ENCODE results near the gene RXRA.

Gene RXRA

GRCh38 chr9:134355561-134356279 lies 29.5 kb downstream of the RXRA start:
- no peaks in the 10 kb centered on the region for H3K9me3 ChIP-seq (ENCODE audit: low read length)
- no peaks in the 10 kb centered on the region for H3K27me3 ChIP-seq (ENCODE audit: insufficient read depth, low read length)
- peaks cover 9% of the 10 kb centered on the region for H3K4me1 ChIP-seq (ENCODE audit: insufficient read depth, low read length)
- H2AFZ ChIP-seq (ENCODE audit: low read depth, low read length): no peak overlapping the region
- no peak overlapping the region for H3K4me3 ChIP-seq (ENCODE audit: low read length)
- H3K36me3 ChIP-seq (ENCODE audit: insufficient read depth, low read length): no peaks in the 10 kb centered on the region

DNA sequence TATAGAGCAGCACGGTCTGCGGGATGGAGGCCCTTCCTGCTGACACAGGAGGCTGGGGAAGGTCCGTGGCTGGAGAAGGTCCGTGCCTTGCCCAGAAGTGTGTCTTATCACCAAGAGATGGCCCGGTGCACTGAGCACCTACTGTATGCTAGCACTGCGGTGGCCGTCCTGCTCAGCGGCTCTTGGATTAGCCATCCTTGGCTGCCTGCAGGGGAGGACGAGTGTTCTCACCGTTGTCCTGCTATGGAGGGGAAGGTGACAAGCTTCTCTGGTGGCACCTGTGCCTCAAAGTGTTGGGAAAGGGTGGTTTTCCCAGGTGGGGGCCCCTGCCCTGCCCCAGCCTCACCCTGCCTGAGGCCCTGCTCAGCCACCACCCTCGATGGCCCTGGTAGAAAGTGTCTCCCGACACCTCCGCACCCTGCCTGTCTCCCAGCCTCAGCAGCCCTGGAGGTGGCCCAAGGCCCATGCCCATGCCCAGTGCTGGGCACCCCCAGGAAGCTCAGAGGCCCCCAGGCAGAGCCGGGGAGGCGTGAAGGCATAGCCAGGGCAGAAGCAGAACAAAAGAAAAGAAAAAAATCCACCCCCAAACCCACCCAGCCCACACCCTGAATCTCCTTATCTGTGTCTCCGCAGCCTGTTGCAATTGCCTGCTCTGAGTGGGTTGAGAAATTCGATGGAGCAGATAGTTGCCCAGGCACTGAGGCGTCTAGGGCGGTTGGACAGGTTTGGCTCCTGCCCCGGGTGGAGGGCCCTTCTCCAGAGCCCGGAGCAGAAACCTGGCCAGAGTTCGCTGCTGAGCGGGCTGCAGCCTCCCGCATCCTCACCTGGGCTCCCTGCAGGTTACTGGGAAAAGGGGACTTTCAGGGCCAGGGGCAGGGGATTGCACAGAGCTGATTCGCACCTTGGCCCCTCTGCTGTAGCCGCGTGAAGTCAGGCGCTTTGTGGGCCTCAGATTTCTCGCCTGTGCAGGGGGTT lies 30.5 kb downstream of the RXRA start:
- H3K4me3 ChIP-seq (ENCODE audit: low read length): no peak overlapping the region
- peaks cover 5% of the 10 kb centered on the region for H3K4me1 ChIP-seq (ENCODE audit: insufficient read depth, low read length)
- no peaks in the 10 kb centered on the region for H3K9me3 ChIP-seq (ENCODE audit: low read length)
- H2AFZ ChIP-seq (ENCODE audit: low read depth, low read length): no peak overlapping the region
- H3K27me3 ChIP-seq (ENCODE audit: insufficient read depth, low read length): no peaks in the 10 kb centered on the region
- H3K36me3 ChIP-seq (ENCODE audit: insufficient read depth, low read length): no peaks in the 10 kb centered on the region

DNA sequence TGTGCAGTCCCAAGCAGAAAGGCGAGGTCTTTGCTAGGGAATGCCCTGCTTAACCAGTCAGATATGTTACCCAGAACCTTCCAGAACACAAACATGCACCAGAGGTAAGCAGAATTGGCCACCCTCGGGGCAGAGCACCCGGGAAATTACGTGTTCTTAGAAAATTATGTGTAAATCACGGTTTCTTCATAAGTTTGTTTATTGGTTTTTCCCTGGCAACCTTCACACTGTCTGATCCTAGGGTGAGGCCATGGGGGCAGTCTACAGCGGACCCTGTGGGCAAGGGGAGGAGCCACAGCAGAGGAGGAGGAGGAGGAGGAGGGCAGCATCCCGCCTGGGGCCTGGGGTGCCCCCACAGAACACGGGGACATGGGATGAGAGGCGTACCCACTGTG lies 31.4 kb downstream of the RXRA start:
- H3K36me3 ChIP-seq (ENCODE audit: insufficient read depth, low read length): no peaks in the 10 kb centered on the region
- H2AFZ ChIP-seq (ENCODE audit: low read depth, low read length): no peak overlapping the region
- no peaks in the 10 kb centered on the region for H3K9me3 ChIP-seq (ENCODE audit: low read length)
- peaks cover 5% of the 10 kb centered on the region for H3K4me1 ChIP-seq (ENCODE audit: insufficient read depth, low read length)
- no peaks in the 10 kb centered on the region for H3K27me3 ChIP-seq (ENCODE audit: insufficient read depth, low read length)
- H3K4me3 ChIP-seq (ENCODE audit: low read length): no peak overlapping the region

- peaks cover 5% of the 10 kb centered on the region for H3K4me1 ChIP-seq (ENCODE audit: insufficient read depth, low read length)
- no peaks in the 10 kb centered on the region for H3K9me3 ChIP-seq (ENCODE audit: low read length)
- no peak overlapping the region for H3K4me3 ChIP-seq (ENCODE audit: low read length)
- no peaks in the 10 kb centered on the region for H3K27me3 ChIP-seq (ENCODE audit: insufficient read depth, low read length)
- no peaks in the 10 kb centered on the region for H3K36me3 ChIP-seq (ENCODE audit: insufficient read depth, low read length)
- H2AFZ ChIP-seq (ENCODE audit: low read depth, low read length): no peak overlapping the region
These were observed 31.9 kb downstream of the RXRA start for GRCh38 chr9:134358026-134358661.

- Histone ChIP-seq H2AFZ (ENCODE audit: low read depth, low read length) (no peak overlapping the region), H3K27me3 (ENCODE audit: insufficient read depth, low read length) (no peaks in the 10 kb centered on the region), H3K9me3 (ENCODE audit: low read length) (no peaks in the 10 kb centered on the region), H3K36me3 (ENCODE audit: insufficient read depth, low read length) (no peaks in the 10 kb centered on the region), H3K4me1 (ENCODE audit: insufficient read depth, low read length) (peaks cover 5% of the 10 kb centered on the region), H3K4me3 (ENCODE audit: low read length) (no peak overlapping the region)
These were observed 32.5 kb downstream of the RXRA start for GRCh38 chr9:134358662-134359319.

DNA sequence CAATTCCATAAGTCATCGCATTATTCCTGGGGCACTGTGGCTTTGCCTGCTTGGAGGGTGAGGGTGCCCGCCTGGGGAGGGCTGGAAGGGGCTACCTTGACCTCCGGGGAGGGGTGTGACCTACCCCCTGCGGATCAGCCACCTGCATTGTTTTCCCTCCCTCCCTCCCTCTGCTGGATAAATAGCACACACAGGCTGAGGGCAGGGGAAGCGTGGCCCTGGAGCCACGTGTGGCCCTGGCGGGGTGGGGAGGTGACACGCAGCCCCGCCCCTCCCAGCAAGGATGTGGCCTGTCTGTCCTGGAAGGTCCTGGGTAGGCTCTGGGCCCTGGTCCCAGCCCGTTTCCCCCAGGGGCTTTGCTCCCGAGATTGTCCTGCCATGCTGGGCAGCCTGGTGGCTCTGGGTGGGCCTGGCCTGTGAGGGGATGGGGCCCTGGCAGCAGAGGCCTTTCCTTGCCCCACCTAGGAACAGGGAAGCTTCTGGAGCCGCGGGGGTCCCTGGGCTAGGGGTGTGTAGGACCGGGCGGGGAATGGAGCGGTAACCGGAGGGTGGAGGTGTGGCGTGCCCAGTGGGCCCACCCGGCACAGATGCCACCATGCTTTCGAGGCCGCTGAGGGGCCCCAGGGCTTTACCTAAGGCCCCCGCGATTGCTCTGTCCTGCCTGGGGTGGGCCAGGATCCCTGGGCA lies 33.4 kb downstream of the RXRA start:
- peaks cover 5% of the 10 kb centered on the region for H3K4me1 ChIP-seq (ENCODE audit: insufficient read depth, low read length)

GRCh38 chr9:134360180-134360759 lies 34.0 kb downstream of the RXRA start:
- Histone ChIP-seq H3K4me1 (ENCODE audit: insufficient read depth, low read length) (peaks cover 5% of the 10 kb centered on the region), H3K36me3 (ENCODE audit: insufficient read depth, low read length) (no peaks in the 10 kb centered on the region), H3K27me3 (ENCODE audit: insufficient read depth, low read length) (no peaks in the 10 kb centered on the region), H3K9me3 (ENCODE audit: low read length) (no peaks in the 10 kb centered on the region), H2AFZ (ENCODE audit: low read depth, low read length) (no peak overlapping the region), H3K4me3 (ENCODE audit: low read length) (no peak overlapping the region)

More for the DNA sequence above, 33.4 kb downstream of the RXRA start:
- Histone ChIP-seq H3K4me3 (ENCODE audit: low read length) (no peak overlapping the region), H3K9me3 (ENCODE audit: low read length) (no peaks in the 10 kb centered on the region), H3K36me3 (ENCODE audit: insufficient read depth, low read length) (no peaks in the 10 kb centered on the region), H2AFZ (ENCODE audit: low read depth, low read length) (no peak overlapping the region), H3K27me3 (ENCODE audit: insufficient read depth, low read length) (no peaks in the 10 kb centered on the region)

- Histone ChIP-seq H2AFZ (ENCODE audit: low read depth, low read length) (no peak overlapping the region), H3K4me3 (ENCODE audit: low read length) (no peak overlapping the region), H3K36me3 (ENCODE audit: insufficient read depth, low read length) (no peaks in the 10 kb centered on the region), H3K4me1 (ENCODE audit: insufficient read depth, low read length) (peaks cover 8% of the 10 kb centered on the region), H3K9me3 (ENCODE audit: low read length) (no peaks in the 10 kb centered on the region), H3K27me3 (ENCODE audit: insufficient read depth, low read length) (no peaks in the 10 kb centered on the region)
These were observed 34.6 kb downstream of the RXRA start for GRCh38 chr9:134360897-134361296.

GRCh38 chr9:134361426-134361825 lies 35.2 kb downstream of the RXRA start:
- Histone ChIP-seq H3K4me1 (ENCODE audit: insufficient read depth, low read length) (peaks cover 8% of the 10 kb centered on the region), H3K9me3 (ENCODE audit: low read length) (no peaks in the 10 kb centered on the region), H3K4me3 (ENCODE audit: low read length) (no peak overlapping the region), H3K36me3 (ENCODE audit: insufficient read depth, low read length) (no peaks in the 10 kb centered on the region), H3K27me3 (ENCODE audit: insufficient read depth, low read length) (no peaks in the 10 kb centered on the region), H2AFZ (ENCODE audit: low read depth, low read length) (no peak overlapping the region)

GRCh38 chr9:134361843-134362414 lies 35.7 kb downstream of the RXRA start:
- H3K4me1 ChIP-seq (ENCODE audit: insufficient read depth, low read length): peaks cover 8% of the 10 kb centered on the region
- H3K27me3 ChIP-seq (ENCODE audit: insufficient read depth, low read length): no peaks in the 10 kb centered on the region
- no peak overlapping the region for H3K4me3 ChIP-seq (ENCODE audit: low read length)
- H3K9me3 ChIP-seq (ENCODE audit: low read length): no peaks in the 10 kb centered on the region
- no peaks in the 10 kb centered on the region for H3K36me3 ChIP-seq (ENCODE audit: insufficient read depth, low read length)
- no peak overlapping the region for H2AFZ ChIP-seq (ENCODE audit: low read depth, low read length)

DNA sequence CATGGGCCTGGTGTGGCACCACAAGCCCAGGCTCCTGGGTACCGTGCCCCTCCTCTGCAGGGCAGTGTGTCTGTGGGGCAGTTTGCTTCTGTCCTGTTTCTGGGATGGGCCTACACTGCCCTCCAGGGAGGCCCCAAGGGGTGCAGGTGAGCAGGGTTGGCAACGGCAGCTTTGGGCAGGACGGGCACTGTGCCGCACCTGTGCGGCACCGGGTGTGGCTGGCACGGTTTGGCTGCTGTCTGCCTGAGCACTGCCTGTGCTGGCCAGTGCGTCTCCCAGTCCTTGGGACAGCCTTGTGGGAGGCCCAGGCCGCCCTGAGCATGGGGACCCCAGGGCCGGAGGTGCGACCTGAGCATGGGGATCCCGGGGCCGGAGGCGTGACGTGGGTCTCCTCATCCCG lies 37.2 kb downstream of the RXRA start:
- Histone ChIP-seq H2AFZ (ENCODE audit: low read depth, low read length) (no peak overlapping the region), H3K27me3 (ENCODE audit: insufficient read depth, low read length) (no peaks in the 10 kb centered on the region), H3K4me1 (ENCODE audit: insufficient read depth, low read length) (peaks cover 10% of the 10 kb centered on the region), H3K4me3 (ENCODE audit: low read length) (no peak overlapping the region), H3K36me3 (ENCODE audit: insufficient read depth, low read length) (no peaks in the 10 kb centered on the region), H3K9me3 (ENCODE audit: low read length) (no peaks in the 10 kb centered on the region)
